DMS114 treated with DMSO at 0.1 percent for 48 hours (cell line): ENCODE results near the gene LYPD5.
"Not testable (repeated sequence)": the region's sequence is repeated elsewhere in the genome, so short reads cannot be mapped to it uniquely, and the experiment has no call there.

Experiments used
- DNase-seq: peaks from one replicate; lab custom pipeline; 2025; ENCODE audit not compliant: unreplicated experiment; lab: John Stamatoyannopoulos, UW

Gene LYPD5

GRCh38 chr19:43779147-43779819, 23.0 kb downstream of the LYPD5 start:
- no peak for DNase-seq

- DNase-seq, result no peak
These were observed 23.6 kb downstream of the LYPD5 start for GRCh38 chr19:43778651-43779050.

GRCh38 chr19:43777163-43777695, 25.0 kb downstream of the LYPD5 start:
- no peak for DNase-seq

- DNase-seq, result no peak
These were observed 26.0 kb downstream of the LYPD5 start for GRCh38 chr19:43776286-43776685.

- DNase-seq, result no peak
These were observed 26.9 kb downstream of the LYPD5 start for GRCh38 chr19:43775299-43775890.

GRCh38 chr19:43774940-43775258, 27.3 kb downstream of the LYPD5 start:
- not testable (repeated sequence) for DNase-seq

GRCh38 chr19:43774103-43774939, 27.9 kb downstream of the LYPD5 start:
- DNase-seq, result no peak

GRCh38 chr19:43773725-43774102, 28.5 kb downstream of the LYPD5 start:
- no peak for DNase-seq

GRCh38 chr19:43769256-43769655, 33.0 kb downstream of the LYPD5 start:
- no peak for DNase-seq

GRCh38 chr19:43768273-43769050, 33.8 kb downstream of the LYPD5 start:
- no peak for DNase-seq

- DNase-seq, result no peak
These were observed 34.4 kb downstream of the LYPD5 start for GRCh38 chr19:43767818-43768217.

- no peak for DNase-seq
These were observed 34.9 kb downstream of the LYPD5 start for GRCh38 chr19:43767316-43767715.

GRCh38 chr19:43766755-43767043, 35.5 kb downstream of the LYPD5 start:
- DNase-seq, result no peak

GRCh38 chr19:43765109-43765876, 37.0 kb downstream of the LYPD5 start:
- DNase-seq, result no peak

- not testable (repeated sequence) for DNase-seq
These were observed 37.6 kb downstream of the LYPD5 start for GRCh38 chr19:43764684-43765083.

GRCh38 chr19:43763473-43763939, 38.7 kb downstream of the LYPD5 start:
- no peak for DNase-seq

GRCh38 chr19:43762814-43763213, 39.4 kb downstream of the LYPD5 start:
- no peak for DNase-seq

GRCh38 chr19:43760941-43761340, 41.3 kb downstream of the LYPD5 start:
- DNase-seq, result no peak

GRCh38 chr19:43759515-43759914, 42.7 kb downstream of the LYPD5 start:
- peak; percentile 10 for DNase-seq

- peak; percentile 63 for DNase-seq
These were observed 46.9 kb downstream of the LYPD5 start for GRCh38 chr19:43755256-43755801.
